Right lobe of liver (tissue), 6 donors: ENCODE data around the gene BIN1. TPM values are rescaled to one million over a fixed set of nuclear protein-coding genes. Genes with fewer than 3 reads are reported as not detected.

ENCODE experiments used
- ATAC-seq, 4 donors: fragments of 200-7000 bp; cut with Tn5 transposase; one replicate each; pipeline ENCODE4 v1.9.1; 2020; ENCODE audit warnings: mild to moderate bottlenecking in 4 of 4, moderate library complexity in 4 of 4
- DNase-seq, 3 donors: peaks; one replicate each; pipeline ENCODE4 v3.0.0-alpha.2; 2020
- H3K27ac ChIP-seq, 3 donors: fragments of 200-600 bp; one replicate each; pipeline ENCODE4 v1.8.0; 2022
- H3K27me3 ChIP-seq, 2 donors: fragments of 200-600 bp; one replicate each; pipeline ENCODE4 v1.8.0; 2022
- H3K36me3 ChIP-seq, 4 donors: fragments of 200-600 bp; sonication (generic) in 1 of 4; one replicate each; pipeline versions ENCODE4 v1.5.1 to v1.8.0; 2017 to 2022; ENCODE audit warnings: control low read depth in 1 of 4
- H3K4me1 ChIP-seq, 4 donors: fragments of 200-600 bp; sonication (generic) in 1 of 4; one replicate each; pipeline versions ENCODE4 v1.5.1 to v1.8.0; 2017 to 2022; ENCODE audit warnings: control low read depth in 1 of 4
- H3K4me3 ChIP-seq, 3 donors: fragments of 200-600 bp; one replicate each; pipeline ENCODE4 v1.8.0; 2022
- H3K9me3 ChIP-seq, 4 donors: fragments of 200-600 bp; sonication (generic) in 1 of 4; one replicate each; pipeline versions ENCODE4 v1.5.1 to v1.8.0; 2017 to 2022; ENCODE audit warnings: control low read depth in 1 of 4
- CTCF ChIP-seq, 4 donors: fragments of 200-600 bp in 3 of 4; fragments of 450-650 bp in 1 of 4; IDR thresholded peaks; one replicate each; pipeline versions ENCODE4 v1.5.1 to v1.8.0; 2016 to 2022; ENCODE audit warnings: antibody characterized with exemption in 4 of 4, mild to moderate bottlenecking in 2 of 4
- POLR2A ChIP-seq: fragments of 450-650 bp; IDR thresholded peaks from one replicate; pipeline ENCODE4 v1.6.1; 2017; ENCODE audit warnings: antibody characterized with exemption, mild to moderate bottlenecking
- WGBS: methylation state at CpG from one replicate; pipeline ENCODE4 v1.1.6; 2018; ENCODE audit warnings: low coverage, low lambda C conversion rate; ENCODE audit not compliant: insufficient coverage; ENCODE audit errors: missing lambda C conversion rate; 5-methylcytosine and 5-hydroxymethylcytosine counted together
- intact Hi-C, 2 donors: fragments of 100-400 bp; cut with DNase I; formaldehyde crosslinking; loops; one replicate each; pipeline versions ENCODE4 v1.11.2 to v1.14.1; 2022
- total RNA-seq, 6 experiments: library from RNA; depleted of rRNA in 2 of 6; stranded (reverse); fragments of >200 nt in 2 of 6; fragmentation: NEBNext Ultra II Directional in 3 of 6; extraction: Animal tissue kit (Norgen Biotek cat#: 25700) in 3 of 6; gene quantifications; one replicate each; pipeline versions ENCODE4 v1.1.0 to v1.2.4, GENCODE V29; 2016 to 2023
- donor health status: DM: no; HTN: yes; CAD: no.
- donor health status: DM: no; HTN: no; CAD: no.
- donor health status: DM: no; HTN: no; CAD: no.
- donor health status: DM: no; HTN: yes; CAD: no.
- donor health status: DM: no; HTN: yes; CAD: no.

The BIN1 gene
- total RNA-seq, 6 experiments from 2014 or later, result 20.4 to 30.8 (median 26.3) TPM

- H3K36me3 ChIP-seq, result no peaks in the 10 kb centered on the region
- peaks cover 0 to 12% (median 2%) of the 10 kb centered on the region in 4 donors for H3K4me1 ChIP-seq
- WGBS, result 80% methylated on average over 1 of the region's 10 CpGs
- TF ChIP-seq CTCF (IDR thresholded peaks at IDR 0.05), result no peak
- TF ChIP-seq POLR2A, result no peak
- no peaks in the 10 kb centered on the region for H3K27me3 ChIP-seq
- ATAC-seq, result no peak
- no peaks in the 10 kb centered on the region for H3K9me3 ChIP-seq
- no peak overlapping the region for H3K27ac ChIP-seq
- DNase-seq, result no peak
- intact Hi-C loops, result no loop called here
- no peak overlapping the region for H3K4me3 ChIP-seq
Observed at GRCh38 chr2:127069003-127069402, 38.0 kb downstream of the BIN1 start.

GRCh38 chr2:127068351-127068741 is 38.6 kb downstream of the BIN1 start:
- WGBS, result 88% methylated on average over 4 of the region's 20 CpGs
- ATAC-seq, result no peak
- Histone ChIP-seq H3K36me3 (no peaks in the 10 kb centered on the region), H3K27me3 (no peaks in the 10 kb centered on the region), H3K4me1 (peaks cover 0 to 12% (median 2%) of the 10 kb centered on the region in 4 donors), H3K27ac (no peak overlapping the region), H3K9me3 (no peaks in the 10 kb centered on the region), H3K4me3 (no peak overlapping the region)
- intact Hi-C loops, result no loop called here
- TF ChIP-seq POLR2A (no peak), CTCF (IDR thresholded peaks at IDR 0.05) (no peak)
- no peak for DNase-seq

GRCh38 chr2:127067620-127068350 is 39.2 kb downstream of the BIN1 start:
- Histone ChIP-seq H3K4me1 (peaks cover 0 to 12% (median 2%) of the 10 kb centered on the region in 4 donors), H3K9me3 (no peaks in the 10 kb centered on the region), H3K4me3 (no peak overlapping the region), H3K27ac (peak overlapping the region in 1 of 3 donors; percentile 37), H3K36me3 (no peaks in the 10 kb centered on the region), H3K27me3 (no peaks in the 10 kb centered on the region)
- intact Hi-C loops, result no loop called here
- DNase-seq, result peak; percentile 71 to 87 (median 82)
- peak; percentile 66 to 84 (median 78) for TF ChIP-seq CTCF (IDR thresholded peaks at IDR 0.05)
- no peak for TF ChIP-seq POLR2A
- peak; percentile 56 to 84 (median 72) for ATAC-seq
- WGBS, result 8% methylated on average over 11 of the region's 19 CpGs

- WGBS, result 68% methylated on average over 4 of the region's 10 CpGs
- Histone ChIP-seq H3K4me1 (peaks cover 0 to 10% (median 2%) of the 10 kb centered on the region in 4 donors), H3K36me3 (no peaks in the 10 kb centered on the region), H3K4me3 (no peak overlapping the region), H3K27ac (no peak overlapping the region), H3K9me3 (no peaks in the 10 kb centered on the region), H3K27me3 (no peaks in the 10 kb centered on the region)
- intact Hi-C loops, result no loop called here
- no peak for DNase-seq
- no peak for ATAC-seq
- TF ChIP-seq CTCF (IDR thresholded peaks at IDR 0.05), result no peak
Observed at GRCh38 chr2:127066942-127067341, 40.0 kb downstream of the BIN1 start.
